NCI-H69 (cell line): ENCODE results near the gene RNF151.
"Not testable (repeated sequence)": the region's sequence is repeated elsewhere in the genome, so short reads cannot be mapped to it uniquely, and the experiment has no call there.

ENCODE experiments used
- DNase-seq: peaks from one replicate; lab custom pipeline; 2025; lab: John Stamatoyannopoulos, UW

RNF151 gene

DNA sequence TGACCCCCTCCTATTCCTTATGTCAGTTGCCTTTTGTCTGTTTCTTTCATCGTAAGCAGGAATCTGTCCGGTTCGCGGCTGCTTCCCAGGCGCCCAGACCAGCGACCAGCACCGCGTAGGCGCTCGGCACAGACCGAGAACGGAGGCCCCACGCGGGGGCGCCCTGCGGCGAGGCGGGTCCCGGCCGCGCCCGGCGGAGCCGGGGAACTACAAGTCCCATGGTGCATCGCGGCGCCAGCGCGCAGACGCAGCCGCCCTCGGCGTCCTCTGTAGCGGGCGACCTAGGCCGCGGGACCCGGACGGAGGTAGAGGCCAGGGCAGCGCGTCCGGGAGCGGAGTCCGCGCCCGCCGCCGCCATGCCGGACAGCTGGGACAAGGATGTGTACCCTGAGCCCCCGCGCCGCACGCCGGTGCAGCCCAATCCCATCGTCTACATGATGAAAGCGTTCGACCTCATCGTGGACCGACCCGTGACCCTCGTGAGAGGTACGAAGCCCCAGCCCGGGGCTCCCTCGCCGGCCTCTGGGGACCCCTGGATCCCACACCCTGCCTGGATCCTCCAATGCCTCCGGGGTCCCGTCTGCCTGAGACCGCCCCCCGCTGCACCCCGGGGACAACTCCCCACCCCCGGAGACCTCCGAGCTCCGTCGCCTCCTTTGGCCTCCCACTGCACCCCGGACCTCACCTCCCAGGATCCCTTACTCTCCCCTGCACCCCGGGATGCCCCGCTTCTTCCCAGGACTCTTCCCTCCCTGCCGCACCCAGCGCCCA lies 7.2 kb upstream of the RNF151 start, which contains the start of gene NDUFB10:
TSS of gene NDUFB10 (plus strand) at position 270 of the 771 bp plus-strand sequence. CDS start at position 357, 87 bp downstream.
- DNase-seq: peak; percentile 95

- peak; percentile 90 for DNase-seq
Measured at GRCh38 chr16:1960665-1961630, 5.7 kb upstream of the RNF151 start.

- DNase-seq: peak; percentile 55
Measured at GRCh38 chr16:1961651-1962067, 5.0 kb upstream of the RNF151 start.

DNA sequence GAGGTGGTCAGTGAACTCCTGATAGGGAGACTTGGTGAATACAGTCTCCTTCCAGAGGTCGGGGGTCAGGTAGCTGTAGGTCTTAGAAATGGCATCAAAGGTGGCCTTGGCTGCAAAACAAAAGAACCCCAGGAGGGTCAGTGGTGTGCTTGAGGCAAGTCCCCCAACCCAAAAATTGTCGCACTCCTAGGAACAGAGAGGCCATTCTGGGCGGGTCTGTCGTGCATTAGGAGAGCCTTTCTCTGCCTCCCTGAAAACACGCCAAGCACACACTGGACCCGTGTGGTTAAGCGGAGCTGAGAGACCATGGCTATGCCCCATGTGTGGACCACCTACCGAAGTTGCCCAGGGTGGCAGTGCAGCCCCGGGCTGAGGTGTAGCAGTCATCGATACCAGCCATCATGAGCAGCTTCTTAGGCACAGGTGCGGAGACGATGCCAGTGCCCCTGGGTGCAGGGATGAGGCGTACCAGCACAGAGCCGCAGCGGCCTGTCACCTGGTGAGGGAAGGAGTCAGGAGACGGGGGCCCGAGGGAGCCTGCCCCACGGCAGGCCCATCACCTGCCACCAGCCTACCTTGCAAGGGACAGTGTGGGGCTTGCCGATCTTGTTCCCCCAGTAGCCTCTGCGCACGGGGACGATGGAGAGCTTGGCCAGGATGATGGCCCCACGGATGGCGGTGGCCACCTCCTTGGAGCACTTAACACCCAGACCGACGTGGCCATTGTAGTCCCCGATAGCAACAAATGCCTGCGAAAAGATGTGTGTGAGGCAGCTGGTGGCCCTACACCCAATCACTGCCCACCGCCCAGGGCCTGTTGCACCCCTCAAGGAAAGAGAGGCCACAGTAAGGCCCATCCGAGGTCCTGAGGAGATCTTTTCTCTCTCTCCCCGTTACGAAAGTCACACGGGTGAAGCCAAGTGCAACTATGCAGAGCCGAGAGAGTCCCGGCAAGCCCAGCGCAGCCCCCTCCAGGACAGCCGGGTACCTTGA lies 4.2 kb upstream of the RNF151 start:
- not testable (repeated sequence) for DNase-seq

GRCh38 chr16:1963806-1964505 lies 2.7 kb upstream of the RNF151 start:
- DNase-seq: peak; percentile 56

DNA sequence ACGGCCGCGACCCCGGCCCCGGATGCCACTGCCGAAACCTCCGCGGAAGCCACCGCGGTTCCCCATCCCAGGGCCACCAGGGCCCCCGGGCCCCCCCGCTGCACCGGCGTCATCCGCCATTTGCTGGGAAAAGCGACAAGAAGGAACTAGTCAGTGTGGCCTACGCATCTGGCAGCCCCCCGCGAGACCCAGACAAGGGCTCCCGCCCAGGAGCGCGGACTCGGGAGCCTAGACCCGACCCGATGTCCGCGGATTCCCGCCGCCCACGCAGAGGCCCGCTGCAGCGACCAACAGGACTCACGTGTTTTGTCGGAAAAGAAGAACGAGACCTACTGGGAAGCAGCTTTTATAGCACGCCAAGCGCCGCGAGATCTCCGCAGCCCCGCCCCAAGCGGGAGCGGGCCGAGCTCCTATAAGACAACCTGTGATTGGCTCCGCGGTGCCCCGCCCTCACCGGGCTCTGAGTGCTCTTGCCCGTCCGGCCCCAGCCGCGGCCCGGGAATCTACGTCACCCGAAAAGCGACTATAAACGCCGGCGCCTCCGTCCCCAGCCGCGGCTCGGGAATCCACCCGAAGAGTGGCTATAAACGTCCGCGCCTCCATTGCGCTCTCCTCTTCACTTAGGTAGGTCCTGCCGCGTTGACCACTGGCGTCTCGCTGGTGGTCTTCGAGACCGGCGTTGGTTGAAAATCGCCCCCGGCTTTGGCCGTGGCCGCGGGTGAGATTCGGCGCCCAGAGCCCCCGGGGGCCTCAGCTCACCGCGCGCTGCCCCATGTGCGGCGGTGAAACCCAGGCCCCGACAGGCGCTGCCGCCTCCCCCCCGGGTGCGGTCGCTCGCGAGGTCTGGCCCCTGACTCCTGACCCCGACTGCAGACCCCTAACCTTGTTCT lies 1.9 kb upstream of the RNF151 start, which contains the start of gene RPS2:
TSS of gene RPS2 (minus strand) at position 321 of the 890 bp plus-strand sequence. CDS start at position 120, 201 bp downstream.
- DNase-seq: peak; percentile 99

DNA sequence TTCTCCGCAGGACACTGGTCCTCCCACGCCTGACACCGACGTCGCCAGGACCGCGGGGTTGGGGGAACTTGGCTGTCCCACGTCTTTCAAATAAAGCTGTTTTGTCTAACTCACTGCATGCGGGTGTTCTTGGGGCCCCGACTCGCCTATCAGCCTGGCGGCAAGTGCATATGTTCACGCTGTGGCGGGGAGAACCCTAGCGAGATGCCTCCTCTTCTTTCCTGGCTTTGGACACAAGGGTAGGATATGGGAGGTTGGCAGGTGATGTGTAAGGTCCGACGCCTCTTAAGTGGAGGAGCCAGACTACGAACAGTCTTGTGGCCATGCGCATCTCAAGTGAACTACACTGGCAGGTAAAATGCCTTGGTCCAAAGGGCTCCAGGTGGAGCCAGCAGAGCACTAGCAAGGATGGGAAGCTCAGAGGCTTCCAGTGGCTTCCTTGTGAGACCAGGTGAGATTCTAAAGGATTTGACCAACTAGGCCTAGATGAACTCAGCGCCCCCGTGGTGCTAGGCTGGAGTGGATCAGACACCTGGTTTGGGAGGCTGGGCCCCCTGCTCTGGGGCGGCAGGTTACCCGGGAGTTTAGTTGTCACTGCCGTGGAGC lies 1.2 kb upstream of the RNF151 start:
- no peak for DNase-seq

DNA sequence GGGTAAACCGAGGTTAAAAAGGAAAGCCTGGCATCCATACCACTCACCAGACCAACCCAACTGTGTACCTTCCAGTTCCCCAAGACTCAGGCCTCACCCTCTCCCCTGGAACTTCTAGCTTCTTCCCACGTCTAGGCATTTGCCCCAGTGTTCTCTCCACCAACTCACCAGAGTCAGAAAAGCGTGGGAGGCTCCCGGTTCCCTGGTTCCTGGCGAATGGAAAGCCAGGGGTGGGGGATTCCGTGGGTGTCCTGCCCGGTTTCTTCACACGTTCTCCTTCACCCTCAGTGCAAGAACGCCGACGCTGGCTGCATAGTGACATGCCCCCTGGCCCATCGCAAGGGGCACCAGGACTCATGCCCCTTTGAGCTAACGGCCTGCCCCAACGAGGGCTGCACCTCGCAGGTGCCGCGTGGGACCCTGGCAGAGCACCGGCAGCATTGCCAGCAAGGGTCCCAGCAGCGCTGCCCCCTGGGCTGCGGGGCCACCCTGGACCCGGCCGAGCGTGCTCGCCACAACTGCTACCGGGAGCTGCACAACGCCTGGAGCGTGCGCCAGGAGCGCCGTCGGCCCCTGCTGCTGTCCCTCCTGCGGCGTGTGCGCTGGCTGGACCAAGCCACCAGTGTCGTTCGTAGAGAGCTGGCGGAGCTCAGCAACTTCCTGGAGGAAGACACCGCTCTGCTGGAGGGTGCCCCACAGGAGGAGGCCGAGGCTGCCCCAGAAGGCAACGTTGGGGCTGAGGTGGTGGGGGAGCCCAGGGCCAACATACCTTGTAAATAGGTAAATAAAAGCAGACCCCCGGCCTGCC lies 1.7 kb downstream of the RNF151 start:
- DNase-seq: no peak

- peak; percentile 98 for DNase-seq
Measured at GRCh38 chr16:1971796-1972489, 5.3 kb downstream of the RNF151 start, which contains the start of gene TBL3. TBL3 (plus strand) TSS chr16:1972053; CDS start chr16:1972165, 112 bp downstream.

DNA sequence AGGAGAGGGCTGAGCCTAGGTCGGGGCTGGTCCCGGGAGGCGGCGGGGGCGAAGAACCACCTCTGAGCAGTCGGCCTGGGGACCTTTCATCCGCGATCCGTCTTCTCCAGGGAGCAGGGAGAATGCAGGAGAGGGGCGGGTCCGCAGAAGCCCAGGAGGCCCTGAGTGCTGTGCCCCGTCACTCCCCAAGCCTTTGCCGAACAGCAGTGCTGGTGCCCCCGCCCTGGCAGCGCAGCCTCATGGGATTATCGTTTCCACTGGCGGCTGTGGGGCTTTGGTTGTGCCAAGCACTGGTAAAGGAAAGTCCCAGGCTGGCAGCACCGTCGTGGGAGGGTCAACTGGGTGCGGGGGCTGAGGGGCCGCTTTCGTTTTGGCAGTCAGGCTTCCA lies 5.8 kb downstream of the RNF151 start:
- DNase-seq: peak; percentile 47

GRCh38 chr16:1973461-1974156 lies 7.0 kb downstream of the RNF151 start:
- DNase-seq: no peak

- DNase-seq: no peak
Measured at GRCh38 chr16:1974157-1975070, 7.8 kb downstream of the RNF151 start.

DNA sequence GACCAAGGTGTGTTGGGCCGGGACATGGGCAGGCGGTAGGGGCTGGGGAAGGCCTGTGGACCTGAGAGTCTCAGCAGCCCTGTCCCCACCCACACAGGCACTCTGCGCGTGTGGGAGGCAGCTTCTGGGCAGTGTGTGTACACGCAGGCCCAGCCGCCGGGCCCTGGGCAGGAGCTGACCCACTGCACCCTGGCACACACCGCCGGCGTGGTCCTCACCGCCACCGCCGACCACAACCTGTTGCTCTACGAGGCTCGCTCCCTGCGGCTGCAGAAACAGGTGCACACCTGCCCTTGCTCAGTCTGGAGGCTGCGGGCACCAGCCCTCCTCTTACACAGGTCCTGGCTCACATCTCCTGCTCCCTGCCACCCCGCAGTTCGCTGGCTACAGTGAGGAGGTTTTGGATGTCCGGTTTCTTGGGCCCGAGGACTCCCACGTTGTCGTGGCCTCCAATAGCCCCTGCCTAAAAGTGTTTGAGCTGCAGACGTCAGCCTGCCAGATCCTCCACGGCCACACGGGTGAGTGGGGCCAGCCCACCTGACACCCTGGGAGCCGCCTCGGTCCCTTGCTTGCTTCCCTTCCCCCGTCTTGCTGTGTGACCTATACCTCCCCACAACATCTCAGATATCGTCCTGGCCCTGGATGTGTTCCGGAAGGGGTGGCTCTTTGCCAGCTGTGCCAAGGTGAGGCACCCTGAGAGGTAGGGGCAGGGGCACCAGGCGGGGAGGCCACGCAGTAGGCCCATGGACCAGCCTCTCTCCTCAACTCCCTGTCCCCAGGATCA lies 9.0 kb downstream of the RNF151 start:
- DNase-seq: no peak

GRCh38 chr16:1976216-1976520 lies 9.5 kb downstream of the RNF151 start:
- no peak for DNase-seq
